MCF 10A (cell line): ENCODE data around the gene RBFOX1. TPM values are rescaled to one million over a fixed set of nuclear protein-coding genes. Genes with fewer than 3 reads are reported as not detected.

Experiments used
- BruUV-seq: library from RNA; stranded (reverse); fragments of 400-500 nt; replicated peaks from 2 replicates; lab custom pipeline; 2021; lab: Mats Ljungman, UMichigan
- CTCF ChIA-PET: fragments of 300-600 bp; sonication (Branson Sonifier 250); formaldehyde crosslinking; extraction: SDS; loops from one replicate; lab custom pipeline; 2021; ENCODE audit warnings: antibody characterized with exemption, inconsistent platforms; lab: Yijun Ruan, JAX
- POLR2A ChIA-PET: fragments of 300-600, 350-650 bp; sonication (Branson Sonifier 250); formaldehyde crosslinking; extraction: SDS; loops from one replicate; lab custom pipeline; 2020; ENCODE audit warnings: antibody characterized with exemption, inconsistent platforms; lab: Yijun Ruan, JAX
- DNase-seq: peaks from one replicate; pipeline ENCODE4 v3.0.0-alpha.2; 2018; ENCODE audit not compliant: unreplicated experiment
- H3K27ac Mint-ChIP-seq: one replicate; pipeline ENCODE4 v1.8.0; 2022; ENCODE audit warnings: mild to moderate bottlenecking, low read depth, mixed read lengths; ENCODE audit not compliant: unreplicated experiment
- H3K27me3 Mint-ChIP-seq: one replicate; pipeline ENCODE4 v1.8.0; 2022; ENCODE audit warnings: mixed read lengths; ENCODE audit not compliant: insufficient read depth, unreplicated experiment
- H3K36me3 Mint-ChIP-seq: one replicate; pipeline ENCODE4 v1.8.0; 2022; ENCODE audit warnings: mild to moderate bottlenecking, moderate library complexity, mixed read lengths; ENCODE audit not compliant: insufficient read depth, unreplicated experiment
- H3K4me1 Mint-ChIP-seq: one replicate; pipeline ENCODE4 v1.8.0; 2022; ENCODE audit warnings: mixed read lengths; ENCODE audit not compliant: insufficient read depth, unreplicated experiment
- H3K4me3 Mint-ChIP-seq: one replicate; pipeline ENCODE4 v1.8.0; 2022; ENCODE audit warnings: mild to moderate bottlenecking, moderate library complexity, mixed read lengths; ENCODE audit not compliant: unreplicated experiment
- H3K9me3 Mint-ChIP-seq: one replicate; pipeline ENCODE4 v1.8.0; 2022; ENCODE audit warnings: mixed read lengths; ENCODE audit not compliant: unreplicated experiment
- CTCF ChIP-seq: fragments of 200-600 bp; IDR thresholded peaks from one replicate; pipeline ENCODE4 v1.8.0; 2022; ENCODE audit warnings: antibody characterized with exemption, mild to moderate bottlenecking; ENCODE audit not compliant: unreplicated experiment
- intact Hi-C: fragments of 100-400 bp; cut with micrococcal nuclease; formaldehyde crosslinking; loops from 2 replicates; pipeline ENCODE4 v1.14.1; 2022
- total RNA-seq: library from RNA; stranded (reverse); gene quantifications from 2 replicates; pipeline ENCODE4 v1.2.3, GENCODE V29; 2022

RBFOX1 gene
- total RNA-seq, 1 experiment from 2014 or later, result not detected

GRCh38 chr16:7380911-7381310 is 48.3 kb downstream of the RBFOX1 start:
- CTCF ChIA-PET, result no interaction called here
- H3K4me1 Mint-ChIP-seq, result no peaks in the 10 kb centered on the region
- no peak overlapping the region for H3K4me3 Mint-ChIP-seq
- TF ChIP-seq CTCF, result no peak
- POLR2A ChIA-PET, result no interaction called here
- no peak for DNase-seq
- H3K36me3 Mint-ChIP-seq, result no peaks in the 10 kb centered on the region
- H3K9me3 Mint-ChIP-seq, result peaks cover 38% of the 10 kb centered on the region
- no TSS peak for BruUV-seq
- H3K27ac Mint-ChIP-seq, result no peak overlapping the region
- H3K27me3 Mint-ChIP-seq, result no peaks in the 10 kb centered on the region
- intact Hi-C loops, result no loop called here

- ChIA-PET CTCF (no interaction called here), POLR2A (no interaction called here)
- Mint-ChIP-seq H3K4me3 (no peak overlapping the region), H3K27me3 (no peaks in the 10 kb centered on the region), H3K36me3 (no peaks in the 10 kb centered on the region), H3K27ac (no peak overlapping the region), H3K4me1 (no peaks in the 10 kb centered on the region), H3K9me3 (peaks cover 38% of the 10 kb centered on the region)
- BruUV-seq, result no TSS peak
- intact Hi-C loops, result no loop called here
- no peak for TF ChIP-seq CTCF
- no peak for DNase-seq
These were observed 49.0 kb downstream of the RBFOX1 start for GRCh38 chr16:7381671-7382070.

- DNase-seq, result no peak
- H3K36me3 Mint-ChIP-seq, result no peaks in the 10 kb centered on the region
- CTCF ChIA-PET, result no interaction called here
- intact Hi-C loops, result no loop called here
- no TSS peak for BruUV-seq
- H3K27ac Mint-ChIP-seq, result no peak overlapping the region
- H3K4me3 Mint-ChIP-seq, result no peak overlapping the region
- no peaks in the 10 kb centered on the region for H3K4me1 Mint-ChIP-seq
- H3K9me3 Mint-ChIP-seq, result peaks cover 30% of the 10 kb centered on the region
- no peak for TF ChIP-seq CTCF
- H3K27me3 Mint-ChIP-seq, result no peaks in the 10 kb centered on the region
- POLR2A ChIA-PET, result no interaction called here
These were observed 49.9 kb downstream of the RBFOX1 start for GRCh38 chr16:7382521-7382920.

GRCh38 chr16:7390974-7391373 is 58.3 kb downstream of the RBFOX1 start:
- no peaks in the 10 kb centered on the region for H3K4me1 Mint-ChIP-seq
- H3K9me3 Mint-ChIP-seq, result peaks cover 52% of the 10 kb centered on the region
- H3K27me3 Mint-ChIP-seq, result no peaks in the 10 kb centered on the region
- H3K4me3 Mint-ChIP-seq, result no peak overlapping the region
- no peaks in the 10 kb centered on the region for H3K36me3 Mint-ChIP-seq
- POLR2A ChIA-PET, result no interaction called here
- no peak for DNase-seq
- no peak for TF ChIP-seq CTCF
- intact Hi-C loops, result no loop called here
- CTCF ChIA-PET, result no interaction called here
- H3K27ac Mint-ChIP-seq, result no peak overlapping the region
- BruUV-seq, result no TSS peak
